ENCODE measurements around the gene PNMT. TPM values are rescaled to one million over a fixed set of nuclear protein-coding genes. Genes with fewer than 3 reads are reported as not detected.

The PNMT gene
- total RNA-seq, 4 donors from 2014 or later, result 3.8 to 5.0 (median 4.7) TPM; not detected in 1

GRCh38 chr17:39671651-39672521, 3.6 kb downstream of the PNMT start:
- intact Hi-C loops (cut with DNase I; ENCODE audit: low total_unique reads), result no loop called here
- H3K27me3 ChIP-seq, result peaks cover 25 to 29% of the 10 kb centered on the region in 2 donors
- H3K4me3 ChIP-seq, result no peak overlapping the region
- DNase-seq, result no peak
- no peaks in the 10 kb centered on the region for H3K36me3 ChIP-seq
- H3K9me3 ChIP-seq, result no peaks in the 10 kb centered on the region
- H3K4me1 ChIP-seq, result peaks cover 0 to 19% of the 10 kb centered on the region in 2 donors
- TF ChIP-seq POLR2A (IDR thresholded peaks at IDR 0.05), result no peak
- peak; percentile 18 to 49 (median 38) for TF ChIP-seq CTCF (IDR thresholded peaks at IDR 0.05)
- no peak overlapping the region for H3K27ac ChIP-seq

- no peak for TF ChIP-seq POLR2A (IDR thresholded peaks at IDR 0.05)
- peak in 1 of 4 experiments; percentile 1 for TF ChIP-seq CTCF (IDR thresholded peaks at IDR 0.05)
- H3K27ac ChIP-seq, result no peak overlapping the region
- intact Hi-C loops (cut with DNase I; ENCODE audit: low total_unique reads), result no loop called here
- H3K4me3 ChIP-seq, result no peak overlapping the region
- no peaks in the 10 kb centered on the region for H3K9me3 ChIP-seq
- H3K36me3 ChIP-seq, result no peaks in the 10 kb centered on the region
- peaks cover 0 to 11% of the 10 kb centered on the region in 2 donors for H3K4me1 ChIP-seq
- no peak for DNase-seq
- H3K27me3 ChIP-seq, result peaks cover 16 to 20% of the 10 kb centered on the region in 2 donors
Measured at GRCh38 chr17:39672522-39673334, 4.5 kb downstream of the PNMT start.

GRCh38 chr17:39673335-39674081, 5.3 kb downstream of the PNMT start:
- Histone ChIP-seq H3K9me3 (no peaks in the 10 kb centered on the region), H3K27ac (no peak overlapping the region), H3K4me1 (peaks cover 0 to 3% of the 10 kb centered on the region in 2 donors), H3K27me3 (peaks cover 11 to 19% of the 10 kb centered on the region in 2 donors), H3K36me3 (no peaks in the 10 kb centered on the region), H3K4me3 (no peak overlapping the region)
- intact Hi-C loops (cut with DNase I; ENCODE audit: low total_unique reads), result no loop called here
- no peak for DNase-seq
- no peak for TF ChIP-seq POLR2A (IDR thresholded peaks at IDR 0.05)
- no peak for TF ChIP-seq CTCF (IDR thresholded peaks at IDR 0.05)

GRCh38 chr17:39674179-39674578, 5.9 kb downstream of the PNMT start:
- Histone ChIP-seq H3K27me3 (peaks cover 6 to 13% of the 10 kb centered on the region in 2 donors), H3K4me1 (no peaks in the 10 kb centered on the region), H3K36me3 (no peaks in the 10 kb centered on the region), H3K4me3 (no peak overlapping the region), H3K9me3 (no peaks in the 10 kb centered on the region), H3K27ac (no peak overlapping the region)
- no peak for DNase-seq
- TF ChIP-seq CTCF (IDR thresholded peaks at IDR 0.05) (no peak), POLR2A (IDR thresholded peaks at IDR 0.05) (no peak)
- intact Hi-C loops (cut with DNase I; ENCODE audit: low total_unique reads), result no loop called here

Measured in uterus (tissue), 4 donors.